ENCODE results near the gene BFSP1.

BFSP1 gene

DNA sequence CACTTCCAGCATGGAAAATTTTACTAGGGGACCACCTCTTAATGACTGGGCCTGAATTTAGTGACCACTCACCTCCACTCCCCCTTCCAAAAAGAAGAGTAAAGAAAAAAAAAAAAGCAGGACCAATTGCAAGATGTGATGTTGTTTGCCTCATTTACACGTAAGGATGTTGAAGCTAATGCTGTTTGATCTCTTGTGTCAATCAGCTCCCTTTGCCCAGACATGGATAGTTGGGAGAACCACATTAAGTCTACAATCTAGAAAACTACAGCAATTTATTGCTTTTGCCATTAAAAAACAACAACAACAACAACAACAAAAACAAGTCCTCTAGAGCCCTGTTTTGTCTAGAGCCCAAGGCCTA, 27.7 kb upstream of the BFSP1 start:
- no peak for DNase-seq (ENCODE audit: low read depth in 1 of 2, low spot score in 1 of 2)
- TF ChIP-seq, protein P1, sequence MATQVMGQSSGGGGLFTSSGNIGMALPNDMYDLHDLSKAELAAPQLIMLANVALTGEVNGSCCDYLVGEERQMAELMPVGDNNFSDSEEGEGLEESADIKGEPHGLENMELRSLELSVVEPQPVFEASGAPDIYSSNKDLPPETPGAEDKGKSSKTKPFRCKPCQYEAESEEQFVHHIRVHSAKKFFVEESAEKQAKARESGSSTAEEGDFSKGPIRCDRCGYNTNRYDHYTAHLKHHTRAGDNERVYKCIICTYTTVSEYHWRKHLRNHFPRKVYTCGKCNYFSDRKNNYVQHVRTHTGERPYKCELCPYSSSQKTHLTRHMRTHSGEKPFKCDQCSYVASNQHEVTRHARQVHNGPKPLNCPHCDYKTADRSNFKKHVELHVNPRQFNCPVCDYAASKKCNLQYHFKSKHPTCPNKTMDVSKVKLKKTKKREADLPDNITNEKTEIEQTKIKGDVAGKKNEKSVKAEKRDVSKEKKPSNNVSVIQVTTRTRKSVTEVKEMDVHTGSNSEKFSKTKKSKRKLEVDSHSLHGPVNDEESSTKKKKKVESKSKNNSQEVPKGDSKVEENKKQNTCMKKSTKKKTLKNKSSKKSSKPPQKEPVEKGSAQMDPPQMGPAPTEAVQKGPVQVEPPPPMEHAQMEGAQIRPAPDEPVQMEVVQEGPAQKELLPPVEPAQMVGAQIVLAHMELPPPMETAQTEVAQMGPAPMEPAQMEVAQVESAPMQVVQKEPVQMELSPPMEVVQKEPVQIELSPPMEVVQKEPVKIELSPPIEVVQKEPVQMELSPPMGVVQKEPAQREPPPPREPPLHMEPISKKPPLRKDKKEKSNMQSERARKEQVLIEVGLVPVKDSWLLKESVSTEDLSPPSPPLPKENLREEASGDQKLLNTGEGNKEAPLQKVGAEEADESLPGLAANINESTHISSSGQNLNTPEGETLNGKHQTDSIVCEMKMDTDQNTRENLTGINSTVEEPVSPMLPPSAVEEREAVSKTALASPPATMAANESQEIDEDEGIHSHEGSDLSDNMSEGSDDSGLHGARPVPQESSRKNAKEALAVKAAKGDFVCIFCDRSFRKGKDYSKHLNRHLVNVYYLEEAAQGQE (IDR thresholded peaks at IDR 0.05; ENCODE audit: insufficient replicate concordance, low read depth): no peak
- no peak for TF ChIP-seq POLR2AphosphoS5 (IDR thresholded peaks at IDR 0.05; ENCODE audit: low read depth)
- no peak for TF ChIP-seq SPI1 (IDR thresholded peaks at IDR 0.05; ENCODE audit: borderline replicate concordance, low read depth)
- TF ChIP-seq, protein P2, sequence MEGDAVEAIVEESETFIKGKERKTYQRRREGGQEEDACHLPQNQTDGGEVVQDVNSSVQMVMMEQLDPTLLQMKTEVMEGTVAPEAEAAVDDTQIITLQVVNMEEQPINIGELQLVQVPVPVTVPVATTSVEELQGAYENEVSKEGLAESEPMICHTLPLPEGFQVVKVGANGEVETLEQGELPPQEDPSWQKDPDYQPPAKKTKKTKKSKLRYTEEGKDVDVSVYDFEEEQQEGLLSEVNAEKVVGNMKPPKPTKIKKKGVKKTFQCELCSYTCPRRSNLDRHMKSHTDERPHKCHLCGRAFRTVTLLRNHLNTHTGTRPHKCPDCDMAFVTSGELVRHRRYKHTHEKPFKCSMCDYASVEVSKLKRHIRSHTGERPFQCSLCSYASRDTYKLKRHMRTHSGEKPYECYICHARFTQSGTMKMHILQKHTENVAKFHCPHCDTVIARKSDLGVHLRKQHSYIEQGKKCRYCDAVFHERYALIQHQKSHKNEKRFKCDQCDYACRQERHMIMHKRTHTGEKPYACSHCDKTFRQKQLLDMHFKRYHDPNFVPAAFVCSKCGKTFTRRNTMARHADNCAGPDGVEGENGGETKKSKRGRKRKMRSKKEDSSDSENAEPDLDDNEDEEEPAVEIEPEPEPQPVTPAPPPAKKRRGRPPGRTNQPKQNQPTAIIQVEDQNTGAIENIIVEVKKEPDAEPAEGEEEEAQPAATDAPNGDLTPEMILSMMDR (IDR thresholded peaks at IDR 0.05; ENCODE audit: insufficient read depth, low read length): no peak
- no peak for TF ChIP-seq GABPA (IDR thresholded peaks at IDR 0.05; ENCODE audit: low read depth)
- no peak overlapping the region for H3K4me3 ChIP-seq (replicated peaks; ENCODE audit: insufficient read depth, low read length)
- H3K27me3 ChIP-seq (ENCODE audit: insufficient read depth, poor library complexity, severe bottlenecking): no peaks in the 10 kb centered on the region
- H3K27ac ChIP-seq (replicated peaks): peak overlapping the region; percentile 55

DNA sequence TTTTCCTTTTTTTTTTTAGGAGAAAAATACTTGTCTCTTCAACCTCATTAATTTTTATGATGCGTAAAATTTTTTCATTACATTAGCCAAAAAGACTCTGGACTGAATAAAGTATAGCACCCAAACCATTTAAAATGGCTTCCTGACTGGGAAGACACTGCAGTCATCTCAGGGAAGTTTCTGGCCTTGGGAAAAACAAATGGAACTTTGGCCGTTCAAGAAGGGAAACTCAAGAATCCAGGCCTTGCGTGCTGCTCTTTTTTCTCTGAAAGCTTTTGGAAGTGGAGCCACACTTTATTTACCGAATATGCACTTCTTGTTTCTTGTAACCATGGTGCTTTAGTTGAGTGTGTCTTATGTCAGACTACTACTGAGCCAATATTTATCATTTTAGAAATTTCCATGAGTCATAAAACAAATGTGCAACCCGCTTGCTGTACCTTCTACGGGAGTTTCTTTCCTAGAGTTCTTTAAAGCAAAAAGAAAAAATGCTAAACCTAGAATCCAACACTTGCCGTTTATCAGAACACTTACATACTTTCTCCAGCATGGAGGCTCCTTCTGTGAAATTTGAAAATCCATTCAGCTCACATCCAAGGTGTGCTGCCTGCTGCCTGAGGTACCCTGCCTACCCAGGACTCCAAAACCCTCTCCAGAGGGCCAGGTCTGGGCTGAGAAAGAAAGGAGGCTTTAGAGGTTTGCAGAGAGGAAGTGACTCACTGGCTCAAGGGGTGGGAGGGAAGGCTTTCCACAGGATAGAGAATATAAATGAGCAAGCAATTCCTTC, 27.2 kb upstream of the BFSP1 start:
- Histone ChIP-seq H3K27me3 (ENCODE audit: insufficient read depth, poor library complexity, severe bottlenecking) (no peaks in the 10 kb centered on the region), H3K27ac (replicated peaks) (peak overlapping the region; percentile 55), H3K4me3 (replicated peaks; ENCODE audit: insufficient read depth, low read length) (no peak overlapping the region)
- DNase-seq (ENCODE audit: low read depth in 1 of 2, low spot score in 1 of 2): peak in 1 of 2 experiments; percentile 45
- TF ChIP-seq, protein P1 (IDR thresholded peaks at IDR 0.05; ENCODE audit: insufficient replicate concordance, low read depth): no peak
- TF ChIP-seq SPI1 (IDR thresholded peaks at IDR 0.05; ENCODE audit: borderline replicate concordance, low read depth): peak; percentile 91

DNA sequence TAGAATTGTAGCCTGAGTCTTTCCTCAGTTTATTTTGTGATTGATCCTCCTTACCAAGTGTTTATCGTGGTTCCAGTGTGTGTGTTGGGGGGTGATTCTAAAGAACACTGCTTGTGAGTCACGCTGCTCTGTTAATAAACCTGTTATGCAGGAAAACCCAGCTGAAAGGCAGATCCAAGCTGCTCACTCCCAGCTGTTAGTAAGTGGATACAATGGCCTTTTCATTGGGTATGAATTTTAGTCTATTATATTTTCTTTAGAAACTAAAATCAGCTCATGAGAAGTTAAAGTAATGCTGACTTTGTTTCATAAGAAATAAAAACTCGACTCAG, 26.5 kb upstream of the BFSP1 start:
- no peak for DNase-seq (ENCODE audit: low read depth in 1 of 2, low spot score in 1 of 2)
- no peak overlapping the region for H3K27ac ChIP-seq (replicated peaks)

More for the DNA sequence above, 26.5 kb upstream of the BFSP1 start:
- Histone ChIP-seq H3K27me3 (ENCODE audit: insufficient read depth, poor library complexity, severe bottlenecking) (no peaks in the 10 kb centered on the region), H3K4me3 (replicated peaks; ENCODE audit: insufficient read depth, low read length) (no peak overlapping the region)
- TF ChIP-seq, protein P1 (IDR thresholded peaks at IDR 0.05; ENCODE audit: insufficient replicate concordance, low read depth): no peak
- TF ChIP-seq SPI1 (IDR thresholded peaks at IDR 0.05; ENCODE audit: borderline replicate concordance, low read depth) (no peak), GABPA (IDR thresholded peaks at IDR 0.05; ENCODE audit: low read depth) (no peak), POLR2AphosphoS5 (IDR thresholded peaks at IDR 0.05; ENCODE audit: low read depth) (no peak)
- TF ChIP-seq, protein P2 (IDR thresholded peaks at IDR 0.05; ENCODE audit: insufficient read depth, low read length): no peak

All from HL-60 (cell line).